Vagina (tissue), 2 donors: ENCODE results near the gene AHI1.
"Not testable (repeated sequence)": the region's sequence is repeated elsewhere in the genome, so short reads cannot be mapped to it uniquely, and the experiment has no call there.

Experiments used
- POLR2A ChIP-seq, 2 donors: fragments of 450-650 bp; IDR thresholded peaks; one replicate each; pipeline ENCODE4 v1.6.1; 2017; ENCODE audit warnings: antibody characterized with exemption in 2 of 2, mild to moderate bottlenecking in 2 of 2, moderate library complexity in 2 of 2
- POLR2AphosphoS5 ChIP-seq, 2 donors: sonication (generic); formaldehyde crosslinking; IDR thresholded peaks; one replicate each; pipeline ENCODE4 v1.9.0; 2017; ENCODE audit warnings: antibody characterized with exemption in 2 of 2, mild to moderate bottlenecking in 2 of 2, low read depth in 1 of 2; ENCODE audit not compliant: insufficient read depth in 1 of 2
- TF ChIP-seq, protein P1 (sequence below), 3 experiments: fragments of 450-650 bp in 2 of 3; fragments of 200-600 bp in 1 of 3; sonication (generic) in 1 of 3; IDR thresholded peaks; one replicate each; pipeline ENCODE4 v1.5.1; 2017 to 2019; ENCODE audit warnings: antibody characterized with exemption in 3 of 3, mild to moderate bottlenecking in 2 of 3, moderate library complexity in 2 of 3

DNA sequence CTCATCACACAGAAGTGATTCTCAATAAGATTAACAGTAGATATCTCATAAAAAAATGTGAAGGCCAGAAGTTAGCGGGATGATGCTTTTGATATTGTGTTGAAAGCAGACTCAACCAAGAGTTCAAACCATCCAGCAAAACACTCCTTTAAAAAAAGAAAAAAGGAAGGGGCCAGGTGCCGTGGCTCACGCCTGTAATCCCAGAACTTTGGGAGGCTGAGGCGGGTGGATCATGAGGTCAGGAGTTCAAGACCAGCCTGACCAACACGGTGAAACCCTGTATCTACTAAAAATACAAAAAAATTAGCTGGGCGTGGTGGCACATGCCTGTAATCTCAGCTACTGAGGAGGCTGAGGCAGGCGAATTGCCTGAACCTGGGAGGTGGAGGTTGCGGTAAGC lies 157.6 kb downstream of the AHI1 start:
- TF ChIP-seq, protein P1, sequence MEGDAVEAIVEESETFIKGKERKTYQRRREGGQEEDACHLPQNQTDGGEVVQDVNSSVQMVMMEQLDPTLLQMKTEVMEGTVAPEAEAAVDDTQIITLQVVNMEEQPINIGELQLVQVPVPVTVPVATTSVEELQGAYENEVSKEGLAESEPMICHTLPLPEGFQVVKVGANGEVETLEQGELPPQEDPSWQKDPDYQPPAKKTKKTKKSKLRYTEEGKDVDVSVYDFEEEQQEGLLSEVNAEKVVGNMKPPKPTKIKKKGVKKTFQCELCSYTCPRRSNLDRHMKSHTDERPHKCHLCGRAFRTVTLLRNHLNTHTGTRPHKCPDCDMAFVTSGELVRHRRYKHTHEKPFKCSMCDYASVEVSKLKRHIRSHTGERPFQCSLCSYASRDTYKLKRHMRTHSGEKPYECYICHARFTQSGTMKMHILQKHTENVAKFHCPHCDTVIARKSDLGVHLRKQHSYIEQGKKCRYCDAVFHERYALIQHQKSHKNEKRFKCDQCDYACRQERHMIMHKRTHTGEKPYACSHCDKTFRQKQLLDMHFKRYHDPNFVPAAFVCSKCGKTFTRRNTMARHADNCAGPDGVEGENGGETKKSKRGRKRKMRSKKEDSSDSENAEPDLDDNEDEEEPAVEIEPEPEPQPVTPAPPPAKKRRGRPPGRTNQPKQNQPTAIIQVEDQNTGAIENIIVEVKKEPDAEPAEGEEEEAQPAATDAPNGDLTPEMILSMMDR (IDR thresholded peaks at IDR 0.05): not testable (repeated sequence)
- TF ChIP-seq POLR2A (IDR thresholded peaks at IDR 0.05); POLR2AphosphoS5 (IDR thresholded peaks at IDR 0.05; ENCODE audit: insufficient read depth in 1 of 2, low read depth in 1 of 2): not testable (repeated sequence)
